NCI-H2029 treated with DMSO at 0.1 percent for 48 hours (cell line): ENCODE results near the gene TSC22D3.

Experiments used
- DNase-seq: peaks from one replicate; lab custom pipeline; 2025; lab: John Stamatoyannopoulos, UW

The TSC22D3 gene

DNA sequence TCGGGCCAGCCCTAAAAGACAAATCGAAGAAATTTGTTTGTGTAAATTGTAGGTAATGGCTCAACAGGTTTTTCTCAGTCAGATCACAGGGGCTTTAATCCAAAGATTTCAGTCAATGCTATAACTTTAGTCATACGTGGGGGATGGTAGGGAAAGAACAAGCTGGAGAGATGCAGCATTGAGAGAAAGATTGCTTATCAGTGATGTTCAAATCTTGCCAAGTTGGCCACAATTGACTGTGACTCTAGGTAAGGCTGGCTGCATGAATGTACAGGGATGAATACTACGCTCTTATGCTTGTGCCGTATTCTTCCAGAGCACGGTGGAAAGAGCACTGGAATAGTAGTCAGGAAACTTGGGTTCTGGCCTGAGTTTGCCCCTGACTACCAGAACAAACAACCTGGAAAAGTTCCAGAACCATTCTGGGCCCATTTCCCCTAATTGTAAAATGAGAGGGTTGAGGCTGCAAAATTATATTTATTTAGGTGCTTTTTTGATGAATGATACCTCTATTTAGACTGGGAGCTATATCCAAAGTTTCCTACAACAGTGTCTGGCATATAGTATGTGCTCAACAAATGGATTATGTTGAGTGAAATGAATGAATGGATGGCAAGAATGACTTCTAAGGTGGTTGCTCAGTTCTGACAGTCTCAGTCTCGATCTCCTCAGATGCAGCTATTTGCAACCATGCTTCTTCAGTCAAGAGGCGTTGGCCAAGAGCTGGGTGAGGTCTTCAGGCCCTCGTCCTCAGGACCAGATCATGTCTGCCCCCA is 44.4 kb downstream of the TSC22D3 start:
- DNase-seq, result no peak

DNA sequence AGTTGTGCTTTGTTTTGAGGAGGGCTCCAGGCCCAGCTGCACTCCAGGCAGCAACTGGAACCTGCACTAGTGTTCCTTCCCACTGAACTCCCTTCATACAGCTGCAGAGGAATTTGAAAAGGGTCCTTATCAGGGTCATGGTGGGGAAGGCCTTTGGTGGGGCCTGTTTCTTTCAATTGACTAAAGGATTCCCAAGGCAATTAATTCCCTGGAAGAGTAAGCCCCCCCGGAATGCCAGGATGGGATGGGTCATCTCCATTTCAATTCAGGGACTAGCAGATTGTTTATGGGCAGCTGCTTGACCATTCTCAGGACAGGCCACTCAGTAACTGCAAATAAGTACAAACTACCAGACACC is 45.3 kb downstream of the TSC22D3 start:
- no peak for DNase-seq

DNA sequence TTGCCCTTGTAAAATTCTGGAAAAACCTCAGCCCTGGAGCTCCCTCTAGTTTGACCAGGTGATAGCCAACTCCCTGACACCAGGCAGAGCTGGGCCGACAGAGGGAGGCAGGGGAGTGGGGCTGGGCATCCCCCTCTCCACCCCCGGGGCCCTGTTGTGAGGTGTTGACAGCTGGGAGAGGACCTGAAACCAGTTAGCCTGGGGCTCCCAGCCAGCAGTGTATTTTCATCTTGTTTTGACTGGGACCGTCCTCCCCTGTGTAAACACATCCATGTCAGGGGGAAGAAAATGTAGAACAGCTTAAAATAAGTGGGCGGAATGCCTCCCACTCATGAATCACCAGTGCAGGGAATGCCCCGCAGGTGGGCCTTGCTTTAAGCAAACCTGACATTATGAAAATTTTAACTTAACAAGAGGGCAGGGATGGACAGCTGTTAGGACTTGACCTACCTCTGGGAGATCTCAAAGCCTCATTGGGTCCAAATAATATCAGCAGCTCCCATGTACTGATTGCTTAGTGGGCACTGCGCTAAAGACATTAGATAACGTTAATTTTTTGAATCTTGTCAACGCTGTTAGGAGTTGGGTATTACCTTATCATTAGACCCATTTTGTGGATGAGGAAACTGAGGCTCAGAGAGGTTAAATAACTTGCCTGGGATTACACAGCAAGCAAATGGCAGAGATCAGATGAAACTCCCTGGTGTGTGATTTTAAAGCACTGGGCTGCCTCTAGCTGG is 45.9 kb downstream of the TSC22D3 start:
- no peak for DNase-seq

GRCh38 chrX:107728371-107729099 is 47.1 kb downstream of the TSC22D3 start:
- no peak for DNase-seq

GRCh38 chrX:107726816-107727534 is 48.6 kb downstream of the TSC22D3 start:
- DNase-seq, result no peak

DNA sequence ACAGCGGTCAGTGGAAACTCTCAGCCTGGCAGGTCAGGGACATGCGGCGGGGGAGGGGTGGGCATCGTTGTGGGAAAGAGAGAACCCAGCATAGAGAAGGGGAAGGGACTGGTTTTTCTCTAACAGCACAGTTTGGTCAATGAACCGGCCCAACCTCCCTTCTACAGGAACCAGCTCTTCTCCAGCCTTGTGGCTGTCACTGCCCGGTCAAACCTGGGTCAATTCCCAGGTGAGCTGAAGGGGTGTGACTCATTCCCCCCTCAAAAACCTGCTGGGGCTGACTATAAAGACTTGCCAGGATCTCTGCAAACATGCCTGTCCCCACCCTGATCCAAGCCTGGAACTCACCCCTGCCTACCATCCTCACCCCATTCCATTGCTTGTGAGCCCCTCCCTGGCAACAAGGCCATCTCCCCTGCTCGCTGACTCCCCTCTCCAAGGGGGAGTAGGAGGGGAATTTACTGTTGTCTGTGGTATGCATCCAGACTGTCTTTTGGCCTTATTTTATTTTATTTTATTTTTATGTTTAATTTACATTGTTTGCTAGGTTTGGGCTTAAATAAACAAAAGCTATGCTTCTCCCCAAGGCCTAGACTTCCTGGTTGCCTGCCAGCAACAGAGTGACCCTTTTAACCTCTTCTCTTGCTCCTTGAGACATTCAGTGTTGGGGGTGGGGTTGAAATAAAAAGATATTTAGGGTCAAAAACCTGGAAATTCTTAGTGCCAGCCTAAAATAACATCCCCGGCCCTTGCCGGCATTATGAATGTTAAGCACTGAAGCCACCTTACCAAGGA is 49.6 kb downstream of the TSC22D3 start:
- DNase-seq, result no peak

GRCh38 chrX:107724653-107725052 is 50.9 kb downstream of the TSC22D3 start:
- DNase-seq, result no peak

- no peak for DNase-seq
Measured at GRCh38 chrX:107723511-107723910, 52.1 kb downstream of the TSC22D3 start.

- DNase-seq, result no peak
Measured at GRCh38 chrX:107721966-107722707, 53.5 kb downstream of the TSC22D3 start.

DNA sequence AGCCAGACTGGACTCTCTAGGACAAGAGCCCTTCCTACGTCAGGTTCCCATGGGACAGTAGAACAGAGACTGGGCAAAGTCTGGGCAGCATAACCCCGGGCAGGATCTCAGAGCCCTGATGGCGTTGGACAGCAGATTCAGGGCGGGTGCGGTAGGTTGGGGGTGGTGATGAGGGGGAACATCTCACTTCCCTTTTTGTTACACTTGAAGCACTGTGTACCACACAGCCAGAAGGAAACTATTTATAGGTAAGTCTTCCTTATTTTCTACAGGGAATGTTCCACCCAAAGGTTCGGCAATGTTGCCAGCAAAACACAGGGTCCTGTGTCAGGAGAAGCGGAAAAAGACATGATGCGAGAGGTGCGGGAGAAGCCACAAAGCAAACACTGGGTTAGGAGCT is 54.3 kb downstream of the TSC22D3 start:
- no peak for DNase-seq

DNA sequence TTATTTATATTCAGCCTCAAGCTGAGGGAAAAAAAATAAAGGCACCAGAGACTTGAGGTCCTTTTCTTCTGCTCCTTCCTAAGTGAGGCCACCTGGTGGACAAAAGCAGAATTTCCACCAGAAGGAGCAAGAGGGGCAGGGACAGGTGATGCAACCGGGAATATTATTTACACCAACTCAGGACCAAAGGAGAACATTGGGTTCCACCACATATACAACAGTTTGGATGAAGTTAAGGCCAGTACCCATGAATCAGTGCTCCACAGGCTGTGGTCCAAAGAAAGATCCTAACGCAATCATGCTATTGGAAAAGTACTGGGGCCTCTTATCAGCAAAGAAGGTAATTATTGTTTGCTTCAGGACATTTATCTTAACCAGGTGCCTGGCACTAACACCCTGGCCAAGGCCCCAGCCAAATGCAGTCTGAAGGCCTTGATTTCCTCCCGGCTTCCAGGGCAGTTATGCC is 57.4 kb downstream of the TSC22D3 start:
- peak; percentile 23 for DNase-seq

GRCh38 chrX:107716816-107717700 is 58.5 kb downstream of the TSC22D3 start:
- DNase-seq, result no peak

- no peak for DNase-seq
Measured at GRCh38 chrX:107716118-107716684, 59.4 kb downstream of the TSC22D3 start.

- no peak for DNase-seq
Measured at GRCh38 chrX:107715331-107716117, 60.1 kb downstream of the TSC22D3 start.

DNA sequence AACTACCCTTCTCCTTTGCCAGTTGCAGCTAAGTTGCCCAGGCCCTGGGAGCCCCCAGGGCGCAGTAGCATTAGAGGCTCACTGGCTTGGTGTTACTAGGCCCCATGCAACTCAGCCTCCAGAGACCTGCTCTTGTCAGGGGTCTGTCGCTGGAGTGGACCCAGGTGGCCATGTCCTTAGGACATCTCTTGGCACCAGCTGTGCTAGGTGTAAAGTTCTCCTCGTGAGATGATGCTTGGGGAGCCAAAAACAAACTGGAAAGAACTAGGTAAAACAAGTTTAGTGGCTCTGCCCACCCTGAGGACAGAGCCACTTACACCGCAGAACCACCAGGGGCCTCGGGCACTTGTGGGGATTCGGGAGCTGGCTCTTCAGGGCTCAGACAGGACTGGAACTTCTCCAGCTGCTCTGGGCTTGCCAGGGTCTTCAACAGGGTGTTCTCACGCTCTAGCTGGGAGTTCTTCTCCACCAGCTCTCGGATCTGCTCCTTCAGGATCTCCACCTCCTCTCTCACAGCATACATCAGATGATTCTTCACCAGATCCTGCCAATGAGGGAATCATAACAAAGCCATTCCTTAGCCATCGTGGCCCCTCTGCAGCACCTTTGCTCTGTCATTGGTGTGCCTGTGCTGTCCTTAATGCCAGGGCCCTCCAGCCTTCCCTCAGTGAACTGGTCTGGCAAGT is 61.2 kb downstream of the TSC22D3 start:
- DNase-seq, result no peak

DNA sequence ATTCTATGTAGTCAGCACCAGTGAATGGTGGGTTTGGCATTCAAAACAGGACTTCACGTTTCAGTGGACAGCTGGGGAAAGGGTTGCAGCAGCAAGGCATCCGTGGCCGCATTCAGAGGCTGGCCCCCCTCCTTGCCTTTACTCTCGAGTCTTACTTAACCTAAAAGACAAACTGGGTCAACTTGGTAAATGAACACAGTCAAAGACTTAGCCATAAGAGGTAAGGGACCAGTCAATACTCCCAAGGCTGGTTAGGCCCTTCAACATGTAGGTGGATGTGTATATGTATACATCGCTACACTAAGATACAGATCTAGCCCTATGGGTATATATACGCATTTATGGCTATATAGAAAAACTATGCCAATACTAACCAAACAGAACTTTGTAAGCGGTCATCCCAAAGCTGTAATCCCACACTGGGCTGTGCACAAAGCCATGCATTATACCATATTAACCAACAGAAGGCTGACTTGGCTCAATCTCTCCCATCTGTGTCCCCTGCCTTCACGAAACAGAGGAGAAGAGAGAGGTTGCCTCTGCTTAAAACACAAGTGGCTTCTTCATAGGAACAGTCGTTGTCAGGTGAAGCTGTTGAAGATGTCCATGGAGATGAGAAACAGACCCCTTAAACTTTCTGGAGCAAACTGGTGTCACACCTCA is 61.9 kb downstream of the TSC22D3 start:
- no peak for DNase-seq

DNA sequence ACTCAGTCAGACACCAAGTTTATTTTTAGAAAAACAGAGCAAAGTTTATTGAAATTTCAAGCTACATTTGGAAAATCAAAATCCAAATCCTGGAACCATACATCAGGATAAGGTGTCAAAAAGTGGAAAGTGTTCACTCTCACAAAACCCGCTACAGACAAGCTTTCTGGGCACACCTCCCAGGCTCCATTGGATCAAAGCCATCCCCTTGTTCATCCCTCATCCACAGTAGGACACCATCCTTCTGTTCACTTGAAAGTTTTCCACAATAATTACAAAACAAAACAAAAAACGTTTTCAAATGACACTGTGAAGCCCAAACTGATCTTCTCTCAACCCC is 62.4 kb downstream of the TSC22D3 start:
- DNase-seq, result no peak
